A673 (cell line): Measurements from ENCODE around the gene MUSTN1.

Experiments used
- EZH2 ChIP-seq: fragments of 200-600 bp; sonication (generic); IDR thresholded peaks from 2 replicates; pipeline ENCODE4 v1.6.1; 2017; ENCODE audit warnings: borderline replicate concordance, low read depth, mild to moderate bottlenecking, mixed read lengths, antibody characterized with exemption, low read length; ENCODE audit not compliant: poor library complexity, severe bottlenecking
- TF ChIP-seq, protein P1 (sequence below): fragments of 300-800, 200-600 bp; sonication (generic); conservative IDR thresholded peaks from 2 replicates; pipeline ENCODE4 v1.5.1; 2017; ENCODE audit warnings: low read depth, mild to moderate bottlenecking, antibody characterized with exemption, low read length, moderate library complexity, mixed read lengths

DNA sequence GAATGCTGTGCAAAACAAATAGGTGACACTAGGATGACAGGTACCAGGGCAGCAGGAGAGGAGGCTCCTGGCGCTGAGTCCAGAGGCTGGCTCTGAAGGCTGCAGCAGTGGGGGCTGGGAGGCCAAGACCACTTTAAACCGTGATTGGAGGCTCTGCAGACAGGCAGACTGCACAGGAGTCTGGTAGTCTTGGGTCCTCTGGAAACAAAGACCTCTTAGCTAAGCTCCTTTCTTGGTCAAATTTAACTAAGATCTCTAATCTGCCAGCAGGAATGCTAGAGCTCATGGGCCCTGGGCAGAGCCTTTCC, 4.4 kb upstream of the MUSTN1 start:
- TF ChIP-seq, protein P1, sequence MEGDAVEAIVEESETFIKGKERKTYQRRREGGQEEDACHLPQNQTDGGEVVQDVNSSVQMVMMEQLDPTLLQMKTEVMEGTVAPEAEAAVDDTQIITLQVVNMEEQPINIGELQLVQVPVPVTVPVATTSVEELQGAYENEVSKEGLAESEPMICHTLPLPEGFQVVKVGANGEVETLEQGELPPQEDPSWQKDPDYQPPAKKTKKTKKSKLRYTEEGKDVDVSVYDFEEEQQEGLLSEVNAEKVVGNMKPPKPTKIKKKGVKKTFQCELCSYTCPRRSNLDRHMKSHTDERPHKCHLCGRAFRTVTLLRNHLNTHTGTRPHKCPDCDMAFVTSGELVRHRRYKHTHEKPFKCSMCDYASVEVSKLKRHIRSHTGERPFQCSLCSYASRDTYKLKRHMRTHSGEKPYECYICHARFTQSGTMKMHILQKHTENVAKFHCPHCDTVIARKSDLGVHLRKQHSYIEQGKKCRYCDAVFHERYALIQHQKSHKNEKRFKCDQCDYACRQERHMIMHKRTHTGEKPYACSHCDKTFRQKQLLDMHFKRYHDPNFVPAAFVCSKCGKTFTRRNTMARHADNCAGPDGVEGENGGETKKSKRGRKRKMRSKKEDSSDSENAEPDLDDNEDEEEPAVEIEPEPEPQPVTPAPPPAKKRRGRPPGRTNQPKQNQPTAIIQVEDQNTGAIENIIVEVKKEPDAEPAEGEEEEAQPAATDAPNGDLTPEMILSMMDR: no peak
- no peak for TF ChIP-seq EZH2
